Sigmoid colon (tissue), 4 donors: ENCODE data around the gene NXPH2.

ENCODE experiments used
- CTCF ChIP-seq, 4 experiments: fragments of 450-650 bp in 3 of 4; fragments of 200-600 bp in 1 of 4; IDR thresholded peaks; one replicate each; pipeline ENCODE4 v1.5.1; 2016 to 2019; ENCODE audit warnings: antibody characterized with exemption in 4 of 4, mild to moderate bottlenecking in 3 of 4, moderate library complexity in 2 of 4
- POLR2AphosphoS5 ChIP-seq, 4 donors: sonication (generic); formaldehyde crosslinking; IDR thresholded peaks; one replicate each; pipeline ENCODE4 v1.6.1; 2017; ENCODE audit warnings: antibody characterized with exemption in 4 of 4

GRCh38 chr2:138689705-138690104, 90.5 kb downstream of the NXPH2 start:
- TF ChIP-seq POLR2AphosphoS5 (IDR thresholded peaks at IDR 0.05): no peak
- no peak for TF ChIP-seq CTCF (IDR thresholded peaks at IDR 0.05)
